Daoy (cell line): ENCODE measurements around the gene PACSIN1. TPM values are rescaled to one million over a fixed set of nuclear protein-coding genes. Genes with fewer than 3 reads are reported as not detected.

ENCODE experiments used
- DNase-seq: peaks from one replicate; pipeline ENCODE4 v3.0.0-alpha.2; 2015; ENCODE audit warnings: low read depth
- total RNA-seq: library from RNA; depleted of rRNA; stranded (reverse); fragments of >200 nt; shearing (Covaris generic); gene quantifications from 2 replicates; pipeline ENCODE4 v1.2.3, GENCODE V29; 2014; rRNA removed

The PACSIN1 gene
- total RNA-seq, 1 experiment from 2014 or later: not detected

GRCh38 chr6:34578445-34579262, 112.8 kb downstream of the PACSIN1 start:
- DNase-seq: no peak

- no peak for DNase-seq
Observed at GRCh38 chr6:34580707-34581560, 115.1 kb downstream of the PACSIN1 start.

- no peak for DNase-seq
Observed at GRCh38 chr6:34581561-34581920, 115.7 kb downstream of the PACSIN1 start.

- no peak for DNase-seq
Observed at GRCh38 chr6:34583461-34583860, 117.6 kb downstream of the PACSIN1 start.

GRCh38 chr6:34583861-34584604, 118.2 kb downstream of the PACSIN1 start:
- DNase-seq: no peak

GRCh38 chr6:34584694-34585093, 118.8 kb downstream of the PACSIN1 start:
- no peak for DNase-seq

Other genes starting within 250 kb of the PACSIN1 start
- 489 and 504 TPM in 2 replicates for gene HMGA1, start 229.2 kb upstream of the PACSIN1 start, total RNA-seq
- 53.3 and 58.3 TPM in 2 replicates for gene SMIM29, start 217.1 kb upstream of the PACSIN1 start, total RNA-seq
- gene NUDT3, start 73.4 kb upstream of the PACSIN1 start, total RNA-seq: 35.1 and 35.4 TPM in 2 replicates
- 5,860 and 6,506 TPM in 2 replicates for gene RPS10, start 40.0 kb upstream of the PACSIN1 start, total RNA-seq
- gene SPDEF, start 90.3 kb downstream of the PACSIN1 start, total RNA-seq: not detected in 2 replicates
- gene ILRUN, start 230.7 kb downstream of the PACSIN1 start, total RNA-seq: 29.5 and 35.8 TPM in 2 replicates